ENCODE data around the gene XCR1.
"Not testable (repeated sequence)": the region's sequence is repeated elsewhere in the genome, so short reads cannot be mapped to it uniquely, and the experiment has no call there.

XCR1 gene

GRCh38 chr3:46006238-46007032, 20.8 kb downstream of the XCR1 start:
- no peak for DNase-seq (ENCODE audit: low read depth in 2 of 2)

- DNase-seq (ENCODE audit: low read depth in 2 of 2), result not testable (repeated sequence)
Observed at GRCh38 chr3:46003706-46004105, 23.6 kb downstream of the XCR1 start.

GRCh38 chr3:46001178-46001577, 26.1 kb downstream of the XCR1 start:
- DNase-seq (ENCODE audit: low read depth in 2 of 2), result no peak

GRCh38 chr3:45997942-45998341, 29.3 kb downstream of the XCR1 start:
- no peak for DNase-seq (ENCODE audit: low read depth in 2 of 2)

- DNase-seq (ENCODE audit: low read depth in 2 of 2), result not testable (repeated sequence)
Observed at GRCh38 chr3:45997499-45997898, 29.8 kb downstream of the XCR1 start.

GRCh38 chr3:45995236-45996192, 31.8 kb downstream of the XCR1 start, which contains the start of gene FYCO1:
TSS of gene FYCO1 (minus strand) at chr3:45995824. CDS start at chr3:45984910, 10,914 bp downstream.
- peak; percentile 84 to 88 for DNase-seq (ENCODE audit: low read depth in 2 of 2)

- peak in 1 of 2 donors; percentile 33 for DNase-seq (ENCODE audit: low read depth in 2 of 2)
Observed at GRCh38 chr3:45994419-45995235, 32.7 kb downstream of the XCR1 start.

GRCh38 chr3:45993421-45994027, 33.8 kb downstream of the XCR1 start:
- no peak for DNase-seq (ENCODE audit: low read depth in 2 of 2)

- DNase-seq (ENCODE audit: low read depth in 2 of 2), result no peak
Observed at GRCh38 chr3:45992821-45993221, 34.5 kb downstream of the XCR1 start.

- no peak for DNase-seq (ENCODE audit: low read depth in 2 of 2)
Observed at GRCh38 chr3:45992133-45992729, 35.1 kb downstream of the XCR1 start.

GRCh38 chr3:45991341-45991740, 35.9 kb downstream of the XCR1 start:
- no peak for DNase-seq (ENCODE audit: low read depth in 2 of 2)

- DNase-seq (ENCODE audit: low read depth in 2 of 2), result no peak
Observed at GRCh38 chr3:45990181-45990580, 37.1 kb downstream of the XCR1 start.

- no peak for DNase-seq (ENCODE audit: low read depth in 2 of 2)
Observed at GRCh38 chr3:45988804-45989203, 38.5 kb downstream of the XCR1 start.

- DNase-seq (ENCODE audit: low read depth in 2 of 2), result no peak
Observed at GRCh38 chr3:45988362-45988761, 38.9 kb downstream of the XCR1 start.

GRCh38 chr3:45987368-45988291, 39.7 kb downstream of the XCR1 start:
- no peak for DNase-seq (ENCODE audit: low read depth in 2 of 2)

- no peak for DNase-seq (ENCODE audit: low read depth in 2 of 2)
Observed at GRCh38 chr3:45986303-45986982, 40.8 kb downstream of the XCR1 start.

GRCh38 chr3:45985532-45986302, 41.6 kb downstream of the XCR1 start:
- no peak for DNase-seq (ENCODE audit: low read depth in 2 of 2)

All from stimulated activated CD8-positive, alpha-beta memory T cell treated with anti-CD3 and anti-CD28 coated beads, Interleukin-2, amount 100 ng/mL, for 48 hours (primary cell).